PC-9 (cell line): Measurements from ENCODE around the gene ART4.

Experiments
- CTCF ChIP-seq: fragments of 200-600 bp; sonication (generic); conservative IDR thresholded peaks from 2 replicates; pipeline ENCODE4 v1.6.1; 2017; ENCODE audit warnings: mixed run types, antibody characterized with exemption, mild to moderate bottlenecking, moderate library complexity
- EZH2 ChIP-seq: fragments of 200-600 bp; sonication (generic); IDR thresholded peaks from 2 replicates; pipeline ENCODE4 v1.8.0; 2017; ENCODE audit warnings: antibody characterized with exemption, low read depth

GRCh38 chr12:14853961-14854360 lies 10.6 kb upstream of the ART4 start:
- TF ChIP-seq CTCF: no peak
- no peak for TF ChIP-seq EZH2
